GM08714 (cell line): ENCODE results near the gene AHCYL2.

Experiments
- H3K4me3 ChIP-seq: fragments of 200-500 bp; sonication (Bioruptor generic); 2 replicates; pipeline ENCODE4 v1.5.1; 2014; ENCODE audit warnings: mild to moderate bottlenecking, low read length, inconsistent platforms
- ZNF274 ChIP-seq: IDR thresholded peaks from 2 replicates; pipeline ENCODE4 v1.6.1; 2012; ENCODE audit warnings: mild to moderate bottlenecking, low read depth, low read length

AHCYL2 gene

DNA sequence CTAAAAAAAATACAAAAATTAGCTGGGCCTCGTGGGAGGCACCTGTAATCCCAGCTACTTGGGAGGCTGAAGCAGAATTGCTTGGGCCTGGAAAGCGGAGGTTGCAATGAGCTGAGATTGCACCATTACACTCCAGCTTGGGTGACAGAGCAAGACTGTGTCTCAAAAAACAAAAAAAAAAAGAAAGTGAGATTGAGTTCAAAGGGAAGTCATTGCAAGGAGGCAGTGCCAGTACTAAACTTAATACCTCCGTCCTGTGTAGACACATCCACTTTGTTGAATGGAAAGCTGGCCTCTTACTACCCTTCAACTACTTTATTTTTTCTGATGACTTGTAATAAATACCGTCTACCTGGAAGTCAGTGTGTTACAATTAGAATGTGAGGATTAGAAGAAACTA, 31.0 kb downstream of the AHCYL2 start:
- H3K4me3 ChIP-seq, result no peak overlapping the region
- TF ChIP-seq ZNF274, result no peak

- no peak overlapping the region for H3K4me3 ChIP-seq
- TF ChIP-seq ZNF274, result no peak
These were observed 31.4 kb downstream of the AHCYL2 start for GRCh38 chr7:129256221-129256620.

DNA sequence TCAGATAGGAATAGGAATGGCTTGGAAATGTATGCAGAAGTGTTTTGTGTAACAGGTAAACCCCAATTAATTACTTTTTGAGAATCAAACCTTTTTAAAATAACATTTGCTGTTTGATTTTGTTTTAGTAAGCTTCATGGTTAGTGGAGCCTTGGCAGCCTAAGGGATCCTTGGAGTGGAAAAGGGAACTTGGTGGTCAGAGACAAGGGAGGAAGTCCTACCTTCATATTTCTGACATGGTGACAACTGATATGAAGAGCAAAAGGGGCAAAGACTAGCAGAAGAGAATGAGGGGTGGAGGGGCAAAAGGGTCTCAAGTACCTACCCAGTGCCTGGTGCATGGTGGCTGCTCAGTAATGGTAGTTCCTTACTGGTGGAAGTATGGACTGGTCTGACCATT, 32.3 kb downstream of the AHCYL2 start:
- no peak for TF ChIP-seq ZNF274

DNA sequence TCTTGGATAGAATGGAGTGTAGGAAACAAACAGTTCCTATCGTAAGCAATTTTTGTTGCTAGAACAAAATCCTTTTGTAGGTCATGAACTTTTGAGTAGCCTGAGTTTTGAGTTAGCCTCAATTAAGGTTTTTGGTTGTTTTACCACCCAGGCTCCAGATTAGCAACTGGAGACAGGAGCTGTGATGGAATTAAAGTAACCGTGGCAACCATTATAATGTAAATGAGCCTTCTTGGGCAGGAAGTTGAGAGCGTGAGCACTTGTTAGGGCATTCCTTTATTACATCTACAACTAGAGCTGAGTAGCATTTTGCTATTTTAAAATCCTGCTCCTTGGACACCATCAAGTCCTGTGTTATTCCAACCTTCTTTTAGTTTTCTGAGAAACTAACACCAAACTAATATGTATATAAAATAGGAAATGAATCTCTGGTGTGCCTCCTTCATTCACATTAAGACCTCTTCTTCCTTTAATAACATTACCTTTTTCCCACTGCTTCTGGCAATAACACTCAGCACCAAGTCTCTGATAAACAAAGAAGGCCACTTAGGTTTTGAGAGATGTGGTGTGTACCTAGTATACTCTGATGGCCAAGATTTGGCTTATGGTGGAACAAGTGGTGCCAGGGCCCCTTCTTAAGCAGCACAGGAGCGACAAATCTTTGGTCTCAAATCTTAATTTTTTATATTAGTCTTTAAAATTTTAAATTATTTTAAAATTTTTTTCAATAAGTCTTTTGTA, 34.0 kb downstream of the AHCYL2 start:
- no peak for TF ChIP-seq ZNF274
- H3K4me3 ChIP-seq, result no peak overlapping the region

More for the DNA sequence above, 32.3 kb downstream of the AHCYL2 start:
- H3K4me3 ChIP-seq, result no peak overlapping the region

- TF ChIP-seq ZNF274, result no peak
These were observed 37.5 kb downstream of the AHCYL2 start for GRCh38 chr7:129262324-129262723.

DNA sequence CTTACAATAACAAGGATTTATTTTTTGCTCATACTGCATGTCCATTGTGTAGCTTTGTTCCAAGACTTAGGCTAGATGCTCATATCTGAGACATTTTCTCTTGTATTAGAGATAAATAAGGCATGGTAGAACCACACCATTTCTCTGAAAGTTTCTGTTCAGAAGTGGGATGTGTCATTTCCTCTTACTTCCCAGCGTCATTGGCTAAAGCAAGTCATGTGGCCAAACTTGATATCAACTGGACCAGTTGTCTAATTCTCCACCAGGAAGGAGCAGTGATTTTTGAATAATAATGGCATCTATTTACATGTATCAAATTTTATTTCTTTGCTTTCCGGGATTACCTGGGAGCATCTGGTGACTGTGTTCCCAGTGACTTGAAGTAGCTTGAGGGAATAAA, 38.3 kb downstream of the AHCYL2 start:
- TF ChIP-seq ZNF274, result no peak
- H3K4me3 ChIP-seq, result no peak overlapping the region

More at GRCh38 chr7:129262324-129262723, 37.5 kb downstream of the AHCYL2 start:
- no peak overlapping the region for H3K4me3 ChIP-seq

DNA sequence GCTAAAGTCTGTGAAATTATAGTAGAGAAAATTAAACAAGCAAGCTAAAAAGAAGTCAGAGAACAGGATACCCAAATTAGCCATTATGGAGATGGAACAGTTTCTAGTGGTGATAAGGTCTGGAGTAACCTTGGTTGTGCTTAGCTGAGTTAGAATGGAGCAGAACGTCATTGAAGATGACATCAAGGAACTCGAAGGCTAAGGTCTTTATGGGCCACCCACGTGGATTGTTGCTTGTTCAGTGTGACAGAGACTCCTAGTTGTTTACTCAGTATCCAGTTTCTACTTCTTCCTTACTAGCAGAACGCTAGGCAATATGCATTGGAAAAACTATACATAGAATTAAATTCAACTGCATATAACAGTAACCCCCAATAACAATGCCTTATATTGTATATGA, 39.7 kb downstream of the AHCYL2 start:
- no peak for TF ChIP-seq ZNF274

DNA sequence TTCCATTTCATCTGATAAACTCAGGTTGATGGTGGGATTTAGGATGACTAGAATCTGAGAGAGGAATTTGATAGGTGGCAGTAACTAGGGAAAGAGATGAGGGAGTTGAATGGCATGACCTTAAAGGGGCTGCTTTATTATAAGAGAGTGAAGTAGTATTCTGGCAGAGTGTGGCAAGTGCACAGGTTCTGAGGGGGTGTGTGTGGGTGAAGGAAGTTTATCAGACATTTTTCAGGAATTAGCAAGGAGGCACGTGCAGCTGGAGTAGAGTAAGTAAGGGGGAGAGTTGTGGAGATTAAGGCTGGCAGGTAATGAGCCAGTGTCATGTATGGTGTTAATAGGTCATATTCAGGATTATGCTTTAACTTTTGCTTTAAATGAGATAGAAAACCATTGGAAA, 40.5 kb downstream of the AHCYL2 start:
- TF ChIP-seq ZNF274, result no peak

More for the DNA sequence above, 39.7 kb downstream of the AHCYL2 start:
- H3K4me3 ChIP-seq, result no peak overlapping the region

GRCh38 chr7:129266181-129266580, 41.4 kb downstream of the AHCYL2 start:
- no peak overlapping the region for H3K4me3 ChIP-seq
- no peak for TF ChIP-seq ZNF274

More for the DNA sequence above, 40.5 kb downstream of the AHCYL2 start:
- no peak overlapping the region for H3K4me3 ChIP-seq

GRCh38 chr7:129270077-129270476, 45.2 kb downstream of the AHCYL2 start:
- TF ChIP-seq ZNF274, result no peak
- H3K4me3 ChIP-seq, result no peak overlapping the region

DNA sequence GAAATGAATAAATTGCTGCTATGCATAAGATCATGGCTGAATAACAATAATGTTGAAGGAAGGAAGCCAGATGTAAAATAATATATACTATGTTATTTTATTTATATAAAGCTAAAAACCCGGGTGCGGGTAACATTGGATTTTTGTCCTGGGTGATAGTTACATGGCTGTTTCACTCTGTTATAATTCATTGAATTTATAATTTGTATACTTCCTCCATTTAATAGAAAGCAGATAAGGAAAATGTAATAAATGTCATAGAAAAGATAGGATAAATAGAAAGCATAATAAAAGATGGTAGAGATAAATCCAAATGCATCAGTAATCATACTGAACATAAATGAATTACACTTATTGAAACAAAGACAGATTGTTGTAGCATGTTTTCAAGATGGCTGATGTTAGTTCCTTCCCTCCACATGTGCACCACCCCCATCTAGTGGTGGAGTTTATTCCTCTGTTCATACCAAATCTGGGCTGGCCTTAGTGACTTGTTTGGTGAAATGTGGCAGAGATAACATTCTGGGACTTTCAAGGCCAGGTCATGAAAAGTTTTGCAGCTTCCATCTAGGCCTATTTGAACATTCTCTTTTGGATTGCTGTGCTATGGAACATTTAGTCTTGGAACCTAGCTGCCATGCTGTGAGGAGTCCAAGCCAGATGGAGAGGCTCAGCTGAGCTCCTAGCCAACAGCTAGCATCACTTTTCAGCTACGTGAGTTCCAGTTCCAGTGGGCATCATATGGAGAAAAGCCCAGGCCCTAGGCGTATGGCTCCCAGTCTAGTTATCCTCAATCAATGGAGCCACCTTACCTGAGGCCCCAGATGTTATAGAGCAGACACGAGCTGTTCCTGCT, 46.9 kb downstream of the AHCYL2 start:
- no peak for TF ChIP-seq ZNF274
- H3K4me3 ChIP-seq, result no peak overlapping the region

DNA sequence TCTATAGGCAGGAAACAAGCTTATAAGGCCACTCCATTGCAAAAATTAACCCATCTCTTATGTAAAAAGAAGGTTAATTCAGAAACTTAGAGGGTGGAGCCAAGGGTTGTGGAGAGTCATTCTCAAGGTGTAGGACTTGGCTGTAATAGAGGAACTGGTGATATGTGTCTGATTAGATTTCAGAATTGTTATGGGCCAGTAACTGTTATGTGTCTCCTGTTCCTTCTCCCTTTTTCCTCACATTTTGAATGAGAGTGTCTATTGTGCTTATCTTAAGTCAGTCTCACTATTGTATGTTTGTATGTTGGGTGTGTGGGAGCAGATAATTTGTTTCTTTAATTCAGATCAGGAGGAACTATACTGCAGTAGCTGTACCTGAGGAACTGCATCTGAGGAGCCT, 49.1 kb downstream of the AHCYL2 start:
- no peak overlapping the region for H3K4me3 ChIP-seq
- TF ChIP-seq ZNF274, result no peak

GRCh38 chr7:129277629-129278028, 52.8 kb downstream of the AHCYL2 start:
- no peak overlapping the region for H3K4me3 ChIP-seq
- no peak for TF ChIP-seq ZNF274

DNA sequence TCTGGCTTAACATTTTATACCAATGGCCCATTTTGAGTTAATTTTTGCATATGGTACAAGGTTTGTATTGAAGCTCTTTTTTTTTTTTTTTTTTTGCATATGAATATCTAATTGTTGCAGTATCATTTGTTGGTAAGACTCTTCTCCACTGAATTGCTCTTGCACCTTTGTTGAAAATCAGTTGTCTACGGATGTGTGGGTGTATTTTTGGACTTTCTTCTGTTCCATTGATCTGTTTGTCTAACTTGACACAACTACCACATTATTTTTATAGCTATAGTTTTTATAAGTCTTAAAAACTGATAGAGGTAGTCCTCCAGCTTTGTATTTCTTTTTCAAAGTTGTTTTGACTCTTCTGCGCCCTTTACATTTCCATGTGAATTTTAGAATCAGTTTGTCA, 53.9 kb downstream of the AHCYL2 start:
- H3K4me3 ChIP-seq, result no peak overlapping the region
- no peak for TF ChIP-seq ZNF274

GRCh38 chr7:129279757-129280156, 54.9 kb downstream of the AHCYL2 start:
- no peak overlapping the region for H3K4me3 ChIP-seq
- no peak for TF ChIP-seq ZNF274
